HG02623 (cell line): Measurements from ENCODE around the gene ACAP1.

Experiments
- ATAC-seq: cut with Tn5 transposase; IDR thresholded peaks from one replicate; pipeline ENCODE4 v1.9.1; 2021; ENCODE audit warnings: moderate library complexity; ENCODE audit not compliant: unreplicated experiment

The ACAP1 gene

GRCh38 chr17:7384489-7385081 lies 48.3 kb downstream of the ACAP1 start:
- ATAC-seq = no peak

DNA sequence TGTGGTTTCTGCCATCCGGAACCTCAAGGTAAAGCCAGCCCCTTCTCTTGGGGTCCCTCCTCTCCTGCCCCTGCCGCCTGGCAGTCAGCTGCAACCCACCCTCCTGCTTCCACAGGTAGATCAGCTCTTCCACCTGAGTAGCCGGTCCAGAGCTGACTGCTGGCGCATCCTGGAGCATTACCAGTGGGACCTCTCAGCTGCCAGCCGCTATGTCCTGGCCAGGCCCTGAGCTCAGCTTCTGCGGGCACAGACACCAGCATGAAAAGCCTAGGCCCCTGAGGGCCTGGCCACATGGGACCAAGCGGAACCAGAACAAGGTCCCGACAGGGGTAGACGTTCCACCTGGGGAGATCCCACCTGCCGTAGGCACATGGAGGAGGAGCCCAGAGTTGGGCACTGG lies 52.5 kb downstream of the ACAP1 start:
- ATAC-seq = no peak

GRCh38 chr17:7389924-7390910 lies 53.9 kb downstream of the ACAP1 start:
- no peak for ATAC-seq

DNA sequence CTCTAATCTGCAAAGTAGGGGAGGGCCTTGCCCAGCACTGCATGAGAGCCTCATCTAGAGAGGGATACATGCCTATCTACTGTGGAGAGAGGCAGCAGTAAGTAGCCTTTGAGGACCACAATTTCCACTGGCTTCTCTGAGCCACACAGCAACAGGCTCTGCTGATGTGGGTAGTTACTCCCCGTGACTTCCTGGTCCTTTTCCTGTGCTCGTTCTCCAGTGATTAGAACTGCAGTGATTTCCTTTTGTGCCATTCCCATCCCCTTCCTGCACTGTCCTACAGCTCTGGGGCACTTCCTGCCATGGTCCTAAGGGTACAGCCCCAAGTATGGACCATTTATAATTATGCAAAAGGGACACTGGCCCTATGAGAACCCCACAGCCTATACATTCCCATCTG lies 55.0 kb downstream of the ACAP1 start:
- ATAC-seq = no peak

- no peak for ATAC-seq
Observed at GRCh38 chr17:7392696-7393612, 56.6 kb downstream of the ACAP1 start.

GRCh38 chr17:7393613-7394451 lies 57.5 kb downstream of the ACAP1 start:
- peak; percentile 43 for ATAC-seq

DNA sequence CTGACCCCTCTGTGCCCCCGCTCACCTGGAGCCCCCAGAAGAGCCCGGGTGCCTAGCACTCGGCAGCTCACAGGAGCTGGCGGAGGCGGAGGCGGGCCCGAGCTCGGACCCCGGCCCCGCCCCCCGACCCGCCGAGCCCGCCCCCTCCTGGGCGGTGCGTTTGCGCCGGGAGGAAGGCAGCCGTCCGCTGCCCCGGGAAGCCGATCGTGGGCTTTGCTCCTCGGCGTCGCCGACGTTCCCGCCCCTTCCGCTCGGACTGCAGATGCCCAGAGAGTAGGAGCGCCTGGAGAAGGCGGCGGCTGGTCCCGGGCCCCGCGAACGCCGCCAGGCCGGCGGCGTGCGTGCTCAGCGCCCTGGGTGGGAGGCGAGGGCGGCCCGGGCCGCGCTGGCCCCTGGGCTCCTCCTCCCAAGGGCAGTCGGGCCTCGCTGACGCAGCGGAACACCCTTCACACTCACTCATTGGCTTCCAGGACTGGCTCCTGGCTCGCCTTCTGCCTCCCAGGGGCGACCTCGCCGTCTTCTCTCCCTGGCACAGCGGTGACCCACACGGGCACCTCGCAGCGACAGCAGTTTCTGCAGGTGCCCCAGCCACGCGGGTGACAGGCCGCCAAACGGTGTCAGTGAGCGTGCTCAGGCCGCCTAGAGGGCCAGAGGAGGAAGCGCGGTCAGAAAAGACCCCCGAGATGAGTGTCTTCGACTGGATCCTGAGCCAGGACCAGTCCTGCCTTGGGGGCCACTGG lies 58.3 kb downstream of the ACAP1 start, which contains the start of gene PLSCR3:
TSS of gene PLSCR3 (minus strand) at position 74 of the 740 bp plus-strand sequence. CDS start 415 bp downstream, outside the sequence.
- ATAC-seq = peak; percentile 58

GRCh38 chr17:7396147-7396546 lies 59.8 kb downstream of the ACAP1 start:
- no peak for ATAC-seq

GRCh38 chr17:7398612-7399011 lies 62.3 kb downstream of the ACAP1 start:
- ATAC-seq = no peak
